Gastroesophageal sphincter (tissue), 4 donors: ENCODE data around the gene NELL1. TPM values are rescaled to one million over a fixed set of nuclear protein-coding genes. Genes with fewer than 3 reads are reported as not detected.

Experiments
- ATAC-seq: fragments of 150-250 bp; one replicate; pipeline ENCODE4 v1.9.1; 2016; ENCODE audit warnings: mild to moderate bottlenecking, moderate library complexity
- H3K27ac ChIP-seq, 4 donors: fragments of 200-600 bp; sonication (generic) in 3 of 4; 1 replicate in 3 of 4; 2 replicates in 1 of 4; pipeline ENCODE4 v1.5.1; 2016 to 2019
- H3K27me3 ChIP-seq: fragments of 200-600 bp; sonication (generic); one replicate; pipeline ENCODE4 v1.5.1; 2019
- H3K36me3 ChIP-seq, 2 donors: fragments of 200-600 bp; sonication (generic); one replicate each; pipeline ENCODE4 v1.5.1; 2019; ENCODE audit warnings: control low read depth in 1 of 2
- H3K4me1 ChIP-seq, 3 donors: fragments of 200-600 bp; sonication (generic); 1 replicate in 2 of 3; 2 replicates in 1 of 3; pipeline ENCODE4 v1.5.1; 2016 to 2019; ENCODE audit warnings: control low read depth in 2 of 3
- H3K4me3 ChIP-seq, 2 donors: fragments of 200-600 bp; sonication (generic); one replicate each; pipeline ENCODE4 v1.5.1; 2019; ENCODE audit warnings: mild to moderate bottlenecking in 1 of 2, moderate library complexity in 1 of 2
- H3K9me3 ChIP-seq, 3 donors: fragments of 200-600 bp; sonication (generic); one replicate each; pipeline ENCODE4 v1.5.1; 2017 to 2019; ENCODE audit warnings: control low read depth in 2 of 3
- CTCF ChIP-seq, 4 experiments: fragments of 200-600 bp in 2 of 4; fragments of 450-650 bp in 2 of 4; sonication (generic) in 1 of 4; IDR thresholded peaks; one replicate each; pipeline ENCODE4 v1.5.1; 2017 to 2019; ENCODE audit warnings: antibody characterized with exemption in 4 of 4, mild to moderate bottlenecking in 2 of 4, moderate library complexity in 2 of 4
- EP300 ChIP-seq: sonication (generic); formaldehyde crosslinking; IDR thresholded peaks from one replicate; pipeline ENCODE4 v1.6.1; 2017; ENCODE audit warnings: antibody characterized with exemption, mild to moderate bottlenecking
- POLR2A ChIP-seq, 2 donors: fragments of 450-650 bp; IDR thresholded peaks; one replicate each; pipeline ENCODE4 v1.6.1; 2017; ENCODE audit warnings: antibody characterized with exemption in 2 of 2, mild to moderate bottlenecking in 2 of 2, moderate library complexity in 1 of 2
- POLR2AphosphoS5 ChIP-seq: sonication (generic); formaldehyde crosslinking; IDR thresholded peaks from one replicate; pipeline ENCODE4 v1.6.1; 2017; ENCODE audit warnings: antibody characterized with exemption
- WGBS, 2 donors: methylation state at CpG; one replicate each; pipeline ENCODE4 v1.1.5; 2018; ENCODE audit warnings: low coverage in 1 of 2; 5-methylcytosine and 5-hydroxymethylcytosine counted together
- total RNA-seq, 4 donors: library from RNA; depleted of rRNA; stranded (reverse); fragments of >200 nt; gene quantifications; one replicate each; pipeline ENCODE4 v1.1.0, GENCODE V29; 2016

NELL1 gene
- total RNA-seq, 4 donors from 2014 or later, result 0.27 to 3.0 (median 1.5) TPM

- 54 to 73% methylated on average over 4 of the region's 4 CpGs for WGBS, 2 donors
Observed at GRCh38 chr11:21385669-21386440, 716.5 kb downstream of the NELL1 start.

GRCh38 chr11:21390430-21390829 lies 721.0 kb downstream of the NELL1 start:
- Histone ChIP-seq H3K4me3 (no peak overlapping the region), H3K27ac (no peak overlapping the region), H3K36me3 (no peaks in the 10 kb centered on the region), H3K27me3 (no peaks in the 10 kb centered on the region), H3K9me3 (no peaks in the 10 kb centered on the region), H3K4me1 (no peaks in the 10 kb centered on the region)
- TF ChIP-seq EP300 (no peak), POLR2AphosphoS5 (no peak), POLR2A (IDR thresholded peaks at IDR 0.05) (no peak), CTCF (IDR thresholded peaks at IDR 0.05) (no peak)
- WGBS, 2 donors, result 90 to 92% methylated on average over 5 of the region's 5 CpGs
- ATAC-seq, result no peak

More at GRCh38 chr11:21385669-21386440, 716.5 kb downstream of the NELL1 start:
- no peaks in the 10 kb centered on the region for H3K27me3 ChIP-seq
- no peaks in the 10 kb centered on the region for H3K36me3 ChIP-seq
- no peak for ATAC-seq
- no peak overlapping the region for H3K27ac ChIP-seq
- H3K9me3 ChIP-seq, result no peaks in the 10 kb centered on the region
- no peak for TF ChIP-seq POLR2AphosphoS5
- no peak for TF ChIP-seq EP300
- no peak for TF ChIP-seq POLR2A (IDR thresholded peaks at IDR 0.05)
- no peak for TF ChIP-seq CTCF (IDR thresholded peaks at IDR 0.05)
- H3K4me1 ChIP-seq, result no peaks in the 10 kb centered on the region
- no peak overlapping the region for H3K4me3 ChIP-seq

GRCh38 chr11:21396342-21397008 lies 727.1 kb downstream of the NELL1 start:
- TF ChIP-seq POLR2AphosphoS5 (no peak), EP300 (no peak), POLR2A (IDR thresholded peaks at IDR 0.05) (no peak), CTCF (IDR thresholded peaks at IDR 0.05) (no peak)
- 39 to 46% methylated on average over 4 to 5 of the region's 5 CpGs for WGBS, 2 donors
- Histone ChIP-seq H3K4me3 (no peak overlapping the region), H3K9me3 (no peaks in the 10 kb centered on the region), H3K4me1 (no peaks in the 10 kb centered on the region), H3K36me3 (no peaks in the 10 kb centered on the region), H3K27me3 (no peaks in the 10 kb centered on the region), H3K27ac (no peak overlapping the region)
- ATAC-seq, result no peak

GRCh38 chr11:21398195-21398594 lies 728.8 kb downstream of the NELL1 start:
- H3K9me3 ChIP-seq, result no peaks in the 10 kb centered on the region
- TF ChIP-seq CTCF (IDR thresholded peaks at IDR 0.05) (no peak), POLR2AphosphoS5 (no peak), POLR2A (IDR thresholded peaks at IDR 0.05) (no peak), EP300 (no peak)
- H3K4me3 ChIP-seq, result no peak overlapping the region
- H3K27ac ChIP-seq, result no peak overlapping the region
- WGBS, 2 donors, result 46 to 75% methylated on average over 3 of the region's 3 CpGs
- no peaks in the 10 kb centered on the region for H3K4me1 ChIP-seq
- ATAC-seq, result no peak
- H3K27me3 ChIP-seq, result no peaks in the 10 kb centered on the region
- no peaks in the 10 kb centered on the region for H3K36me3 ChIP-seq

- Histone ChIP-seq H3K4me1 (no peaks in the 10 kb centered on the region), H3K9me3 (no peaks in the 10 kb centered on the region), H3K27ac (no peak overlapping the region), H3K36me3 (no peaks in the 10 kb centered on the region), H3K27me3 (no peaks in the 10 kb centered on the region), H3K4me3 (no peak overlapping the region)
- 32 to 35% methylated on average over 1 of the region's 1 CpG for WGBS, 2 donors
- TF ChIP-seq POLR2A (IDR thresholded peaks at IDR 0.05), result no peak
- no peak for TF ChIP-seq CTCF (IDR thresholded peaks at IDR 0.05)
- TF ChIP-seq EP300, result no peak
- no peak for TF ChIP-seq POLR2AphosphoS5
- no peak for ATAC-seq
Observed at GRCh38 chr11:21401496-21401895, 732.1 kb downstream of the NELL1 start.
